Activated gamma-delta T cell treated with anti-CD3 and anti-CD28 coated beads, Interleukin-2, amount 50 U/mL, for 16 hours (primary cell): ENCODE measurements around the gene EEPD1.
"Not testable (repeated sequence)": the region's sequence is repeated elsewhere in the genome, so short reads cannot be mapped to it uniquely, and the experiment has no call there.

Experiments used
- DNase-seq: peaks from one replicate; pipeline ENCODE4 v3.0.0-alpha.2; 2020; ENCODE audit warnings: low read depth

Gene EEPD1

GRCh38 chr7:36318116-36318515 lies 165.1 kb downstream of the EEPD1 start:
- no peak for DNase-seq

- DNase-seq: not testable (repeated sequence)
Observed at GRCh38 chr7:36321284-36321683, 168.2 kb downstream of the EEPD1 start.

- no peak for DNase-seq
Observed at GRCh38 chr7:36336390-36336789, 183.3 kb downstream of the EEPD1 start.

GRCh38 chr7:36338256-36338655 lies 185.2 kb downstream of the EEPD1 start:
- no peak for DNase-seq

- no peak for DNase-seq
Observed at GRCh38 chr7:36343548-36343947, 190.5 kb downstream of the EEPD1 start.

GRCh38 chr7:36344622-36345021 lies 191.6 kb downstream of the EEPD1 start:
- no peak for DNase-seq

- no peak for DNase-seq
Observed at GRCh38 chr7:36346260-36346831, 193.3 kb downstream of the EEPD1 start.

GRCh38 chr7:36348256-36348655 lies 195.2 kb downstream of the EEPD1 start:
- no peak for DNase-seq

GRCh38 chr7:36348771-36349170 lies 195.7 kb downstream of the EEPD1 start:
- no peak for DNase-seq

GRCh38 chr7:36349626-36350025 lies 196.6 kb downstream of the EEPD1 start:
- no peak for DNase-seq
